Activated CD8-positive, alpha-beta memory T cell treated with anti-CD3 and anti-CD28 coated beads, Interleukin-2, amount 50 U/mL, for 1 hour (primary cell): Measurements from ENCODE around the gene CLC.
"Not testable (repeated sequence)": the region's sequence is repeated elsewhere in the genome, so short reads cannot be mapped to it uniquely, and the experiment has no call there.

Source experiments
- DNase-seq: peaks from one replicate; pipeline ENCODE4 v3.0.0-alpha.2; 2020; ENCODE audit errors: extremely low read depth

Gene CLC

GRCh38 chr19:39737891-39738290 is at the start of gene CLC:
Gene CLC (minus strand): TSS chr19:39738029. CDS start chr19:39737952, 77 bp downstream.
- DNase-seq, result no peak

GRCh38 chr19:39780894-39781293 is 43.1 kb upstream of the CLC start:
- no peak for DNase-seq

GRCh38 chr19:39778763-39779162 is 40.9 kb upstream of the CLC start, which contains the start of gene LEUTX:
Gene LEUTX (plus strand): TSS chr19:39778854. CDS start chr19:39778921, 67 bp downstream.
- DNase-seq, result no peak

GRCh38 chr19:39768786-39769185 is 31.0 kb upstream of the CLC start:
- no peak for DNase-seq

- DNase-seq, result no peak
Measured at GRCh38 chr19:39768334-39768733, 30.5 kb upstream of the CLC start.

GRCh38 chr19:39765091-39766076 is 27.6 kb upstream of the CLC start:
- DNase-seq, result peak; percentile 4

GRCh38 chr19:39761851-39762250 is 24.0 kb upstream of the CLC start:
- DNase-seq, result not testable (repeated sequence)

- DNase-seq, result no peak
Measured at GRCh38 chr19:39759457-39760184, 21.8 kb upstream of the CLC start.

- no peak for DNase-seq
Measured at GRCh38 chr19:39754971-39755370, 17.1 kb upstream of the CLC start.

- no peak for DNase-seq
Measured at GRCh38 chr19:39754544-39754943, 16.7 kb upstream of the CLC start.

- no peak for DNase-seq
Measured at GRCh38 chr19:39752795-39753194, 15.0 kb upstream of the CLC start.

- DNase-seq, result no peak
Measured at GRCh38 chr19:39752390-39752789, 14.6 kb upstream of the CLC start.

- no peak for DNase-seq
Measured at GRCh38 chr19:39749981-39750380, 12.2 kb upstream of the CLC start.

- DNase-seq, result no peak
Measured at GRCh38 chr19:39746836-39747529, 9.2 kb upstream of the CLC start.

GRCh38 chr19:39745643-39746042 is 7.8 kb upstream of the CLC start:
- no peak for DNase-seq

- no peak for DNase-seq
Measured at GRCh38 chr19:39740395-39740794, 2.6 kb upstream of the CLC start.

- no peak for DNase-seq
Measured at GRCh38 chr19:39738814-39739213, 985 bp upstream of the CLC start.

GRCh38 chr19:39737351-39737750 is 478 bp downstream of the CLC start:
- no peak for DNase-seq

GRCh38 chr19:39736088-39736487 is 1.7 kb downstream of the CLC start:
- no peak for DNase-seq

- no peak for DNase-seq
Measured at GRCh38 chr19:39735688-39736087, 2.1 kb downstream of the CLC start.

GRCh38 chr19:39733841-39734240 is 4.0 kb downstream of the CLC start:
- DNase-seq, result no peak

GRCh38 chr19:39731685-39732084 is 6.1 kb downstream of the CLC start:
- DNase-seq, result no peak
